ENCODE results near the gene RNASEH2A. TPM values are rescaled to one million over a fixed set of nuclear protein-coding genes. Genes with fewer than 3 reads are reported as not detected.

The RNASEH2A gene
- total and polyA plus RNA-seq, 2 of the 13 experiments (the other 11 are each of a cell fraction or from before 2014, with no cell fraction given), result 25.1 to 35.8 TPM

GRCh38 chr19:12856653-12857052, 50.3 kb downstream of the RNASEH2A start:
- no peak overlapping the region for H3K4me2 ChIP-seq (ENCODE audit: low read depth, low read length)
- no peak overlapping the region for H2AFZ ChIP-seq (ENCODE audit: low read length)
- no peak overlapping the region for H3K4me3 ChIP-seq (replicated peaks in 1 of 3; ENCODE audit: insufficient read depth in 1 of 3, low read depth in 2 of 3, low read length in 3 of 3)
- in situ Hi-C loops (cut with HindIII; ENCODE audit: extremely low pct_ligation_motif_present, low pct_unique_long_range_greater_than_20kb) (no loop called here), intact Hi-C loops (cut with micrococcal nuclease; ENCODE audit: unreplicated experiment) (no loop called here)
- H3K79me2 ChIP-seq (ENCODE audit: insufficient read depth, low read length), result no peaks in the 10 kb centered on the region
- WGBS (ENCODE audit: low lambda C conversion rate), result 69% methylated on average over 1 of the region's 1 CpG
- no peak overlapping the region for H3K9ac ChIP-seq (ENCODE audit: insufficient read depth, low read depth, low read length)
- TF ChIP-seq LRRFIP1 (CRISPR knock-in tag; conservative IDR thresholded peaks at IDR 0.05) (no peak), MAFK (conservative IDR thresholded peaks at IDR 0.05 in 1 of 2, IDR thresholded peaks at IDR 0.05 in 1 of 2; ENCODE audit: low read length in 2 of 2) (peak in 1 of 2 experiments; percentile 38; a peak in 2 of 4 replicates)
- no peaks in the 10 kb centered on the region for H3K9me3 ChIP-seq (ENCODE audit: low read length)
- ChIA-PET POLR2A (no interaction called here), CTCF (ENCODE audit: low intra/inter-chr PET ratio, low total read pairs) (no interaction called here)
- no peaks in the 10 kb centered on the region for H3K4me1 ChIP-seq (ENCODE audit: insufficient read depth, low read length)
- H3K36me3 ChIP-seq (replicated peaks in 1 of 2; ENCODE audit: control insufficient read depth in 1 of 2, insufficient read depth in 2 of 2, low read length in 2 of 2), result no peaks in the 10 kb centered on the region
- no peaks in the 10 kb centered on the region for H3K27me3 ChIP-seq (ENCODE audit: control insufficient read depth in 1 of 2, insufficient read depth in 2 of 2, low read length in 2 of 2)
- H3K27ac ChIP-seq (ENCODE audit: extremely low read length, insufficient read depth, low read length), result no peak overlapping the region
- FAIRE-seq (no peak), ATAC-seq (no peak), DNase-seq (ENCODE audit: low spot score) (no peak)
- no TSS peak for BruUV-seq (replicated peaks)
- H4K20me1 ChIP-seq (ENCODE audit: insufficient read depth, low read length), result no peaks in the 10 kb centered on the region

GRCh38 chr19:12858041-12858928, 51.9 kb downstream of the RNASEH2A start:
- POLR2A ChIA-PET, result no interaction called here
- TF ChIP-seq ZNF280D (CRISPR knock-in tag; IDR thresholded peaks at IDR 0.05) (no peak), ZNF720 (CRISPR knock-in tag; IDR thresholded peaks at IDR 0.05) (no peak), CCDC6 (CRISPR knock-in tag; IDR thresholded peaks at IDR 0.05) (no peak), MTA1 (CRISPR knock-in tag; IDR thresholded peaks at IDR 0.05; ENCODE audit: borderline replicate concordance) (no peak), ZNF337 (CRISPR knock-in tag; IDR thresholded peaks at IDR 0.05; ENCODE audit: borderline replicate concordance, low read depth) (no peak), TBL1XR1 (IDR thresholded peaks at IDR 0.05; ENCODE audit: borderline replicate concordance, low read length, partially characterized antibody) (no peak), IKZF1 (IDR thresholded peaks at IDR 0.05) (no peak), NPAS2 (CRISPR knock-in tag; IDR thresholded peaks at IDR 0.05; ENCODE audit: borderline replicate concordance) (no peak)

More at GRCh38 chr19:12858041-12858928, 51.9 kb downstream of the RNASEH2A start:
- 79% methylated on average over 21 of the region's 35 CpGs for WGBS (ENCODE audit: low lambda C conversion rate)
- intact Hi-C loops (cut with micrococcal nuclease; ENCODE audit: unreplicated experiment) (no loop called here), in situ Hi-C loops (cut with HindIII; ENCODE audit: extremely low pct_ligation_motif_present, low pct_unique_long_range_greater_than_20kb) (no loop called here)
- no peaks in the 10 kb centered on the region for H3K36me3 ChIP-seq (replicated peaks in 1 of 2; ENCODE audit: control insufficient read depth in 1 of 2, insufficient read depth in 2 of 2, low read length in 2 of 2)
- H3K9me3 ChIP-seq (ENCODE audit: low read length), result no peaks in the 10 kb centered on the region
- H2AFZ ChIP-seq (ENCODE audit: low read length), result no peak overlapping the region
- no TSS peak for BruUV-seq (replicated peaks)
- no peaks in the 10 kb centered on the region for H3K4me1 ChIP-seq (ENCODE audit: insufficient read depth, low read length)
- H3K79me2 ChIP-seq (ENCODE audit: insufficient read depth, low read length), result no peaks in the 10 kb centered on the region
- no peaks in the 10 kb centered on the region for H3K27me3 ChIP-seq (ENCODE audit: control insufficient read depth in 1 of 2, insufficient read depth in 2 of 2, low read length in 2 of 2)
- no peak overlapping the region for H3K27ac ChIP-seq (ENCODE audit: extremely low read length, insufficient read depth, low read length)
- H3K9ac ChIP-seq (ENCODE audit: insufficient read depth, low read depth, low read length), result no peak overlapping the region
- ATAC-seq, result no peak
- no peak overlapping the region for H3K4me3 ChIP-seq (replicated peaks in 1 of 3; ENCODE audit: insufficient read depth in 1 of 3, low read depth in 2 of 3, low read length in 3 of 3)
- H4K20me1 ChIP-seq (ENCODE audit: insufficient read depth, low read length), result no peaks in the 10 kb centered on the region
- FAIRE-seq, result no peak
- CTCF ChIA-PET (ENCODE audit: low intra/inter-chr PET ratio, low total read pairs), result no interaction called here
- no peak for DNase-seq (ENCODE audit: low spot score)
- no peak overlapping the region for H3K4me2 ChIP-seq (ENCODE audit: low read depth, low read length)
